HG02852 (cell line): ENCODE measurements around the gene PACRG.

Source experiments
- ATAC-seq: cut with Tn5 transposase; IDR thresholded peaks from one replicate; pipeline ENCODE4 v1.9.1; 2021; ENCODE audit warnings: mild to moderate bottlenecking, moderate library complexity; ENCODE audit not compliant: unreplicated experiment

PACRG gene

GRCh38 chr6:163066200-163066599 is 338.4 kb downstream of the PACRG start:
- ATAC-seq = no peak

GRCh38 chr6:163077134-163077533 is 349.4 kb downstream of the PACRG start:
- ATAC-seq = no peak

- no peak for ATAC-seq
Measured at GRCh38 chr6:163078712-163079111, 350.9 kb downstream of the PACRG start.

GRCh38 chr6:163080228-163080627 is 352.5 kb downstream of the PACRG start:
- no peak for ATAC-seq

GRCh38 chr6:163083141-163083540 is 355.4 kb downstream of the PACRG start:
- ATAC-seq = no peak

GRCh38 chr6:163085426-163085825 is 357.7 kb downstream of the PACRG start:
- no peak for ATAC-seq

- no peak for ATAC-seq
Measured at GRCh38 chr6:163085861-163086623, 358.3 kb downstream of the PACRG start.

GRCh38 chr6:163086624-163086920 is 358.8 kb downstream of the PACRG start:
- ATAC-seq = no peak

- no peak for ATAC-seq
Measured at GRCh38 chr6:163087981-163088380, 360.2 kb downstream of the PACRG start.

GRCh38 chr6:163092876-163093275 is 365.1 kb downstream of the PACRG start:
- ATAC-seq = no peak

- no peak for ATAC-seq
Measured at GRCh38 chr6:163094881-163095280, 367.1 kb downstream of the PACRG start.

GRCh38 chr6:163095401-163095800 is 367.6 kb downstream of the PACRG start:
- no peak for ATAC-seq

GRCh38 chr6:163098827-163099479 is 371.2 kb downstream of the PACRG start:
- ATAC-seq = no peak

GRCh38 chr6:163099621-163100171 is 371.9 kb downstream of the PACRG start:
- ATAC-seq = no peak

- ATAC-seq = no peak
Measured at GRCh38 chr6:163100259-163100658, 372.5 kb downstream of the PACRG start.

- ATAC-seq = no peak
Measured at GRCh38 chr6:163113358-163113962, 385.7 kb downstream of the PACRG start.

GRCh38 chr6:163118941-163119340 is 391.2 kb downstream of the PACRG start:
- no peak for ATAC-seq

- ATAC-seq = no peak
Measured at GRCh38 chr6:163120223-163120622, 392.4 kb downstream of the PACRG start.

GRCh38 chr6:163121270-163121669 is 393.5 kb downstream of the PACRG start:
- ATAC-seq = no peak

- no peak for ATAC-seq
Measured at GRCh38 chr6:163122365-163122764, 394.6 kb downstream of the PACRG start.

- ATAC-seq = no peak
Measured at GRCh38 chr6:163123098-163123497, 395.3 kb downstream of the PACRG start.

GRCh38 chr6:163126741-163127140 is 399.0 kb downstream of the PACRG start:
- ATAC-seq = no peak
